SK-N-SH treated with all-trans-retinoic acid at 6 μM for 48 hours (cell line): ENCODE results near the gene TRMT10A.

Source experiments
- CREB5 ChIP-seq: fragments of 250-450 bp; sonication (Bioruptor Pico); IDR thresholded peaks from 2 replicates; pipeline ENCODE4 v1.5.1; 2020; ENCODE audit warnings: low read depth, mild to moderate bottlenecking, moderate library complexity
- PPARA ChIP-seq: fragments of 250-450 bp; sonication (Bioruptor Pico); IDR thresholded peaks from 2 replicates; pipeline ENCODE4 v1.5.0; 2020; ENCODE audit warnings: mild to moderate bottlenecking, borderline replicate concordance
- RARB ChIP-seq: fragments of 250-450 bp; sonication (Bioruptor Pico); IDR thresholded peaks from 2 replicates; pipeline ENCODE4 v1.8.0; 2021; ENCODE audit warnings: mild to moderate bottlenecking, moderate library complexity
- TOX ChIP-seq: fragments of 250-450 bp; sonication (Bioruptor Pico); IDR thresholded peaks from 2 replicates; pipeline ENCODE4 v1.8.0; 2021; ENCODE audit warnings: mild to moderate bottlenecking, moderate library complexity, borderline replicate concordance
- ZFP3 ChIP-seq: fragments of 250-450 bp; sonication (Bioruptor Pico); IDR thresholded peaks from 2 replicates; pipeline ENCODE4 v1.5.0; 2020; ENCODE audit warnings: mild to moderate bottlenecking, moderate library complexity
- ZNF70 ChIP-seq: fragments of 450-650 bp; formaldehyde crosslinking; IDR thresholded peaks from 2 replicates; pipeline ENCODE4 v1.5.0; 2020; ENCODE audit warnings: mild to moderate bottlenecking, moderate library complexity
- ZNF8 ChIP-seq: fragments of 450-650 bp; formaldehyde crosslinking; IDR thresholded peaks from 2 replicates; pipeline ENCODE4 v1.5.0; 2020; ENCODE audit warnings: mild to moderate bottlenecking, moderate library complexity
- TF ChIP-seq, protein P1 (sequence below): fragments of 250-450 bp; sonication (Bioruptor Pico); IDR thresholded peaks from 2 replicates; pipeline ENCODE4 v1.8.0; 2020; ENCODE audit warnings: mild to moderate bottlenecking, moderate library complexity, borderline replicate concordance

GRCh38 chr4:99586322-99586721 is 22.5 kb upstream of the TRMT10A start:
- TF ChIP-seq, protein P1, sequence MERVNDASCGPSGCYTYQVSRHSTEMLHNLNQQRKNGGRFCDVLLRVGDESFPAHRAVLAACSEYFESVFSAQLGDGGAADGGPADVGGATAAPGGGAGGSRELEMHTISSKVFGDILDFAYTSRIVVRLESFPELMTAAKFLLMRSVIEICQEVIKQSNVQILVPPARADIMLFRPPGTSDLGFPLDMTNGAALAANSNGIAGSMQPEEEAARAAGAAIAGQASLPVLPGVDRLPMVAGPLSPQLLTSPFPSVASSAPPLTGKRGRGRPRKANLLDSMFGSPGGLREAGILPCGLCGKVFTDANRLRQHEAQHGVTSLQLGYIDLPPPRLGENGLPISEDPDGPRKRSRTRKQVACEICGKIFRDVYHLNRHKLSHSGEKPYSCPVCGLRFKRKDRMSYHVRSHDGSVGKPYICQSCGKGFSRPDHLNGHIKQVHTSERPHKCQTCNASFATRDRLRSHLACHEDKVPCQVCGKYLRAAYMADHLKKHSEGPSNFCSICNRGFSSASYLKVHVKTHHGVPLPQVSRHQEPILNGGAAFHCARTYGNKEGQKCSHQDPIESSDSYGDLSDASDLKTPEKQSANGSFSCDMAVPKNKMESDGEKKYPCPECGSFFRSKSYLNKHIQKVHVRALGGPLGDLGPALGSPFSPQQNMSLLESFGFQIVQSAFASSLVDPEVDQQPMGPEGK = no peak
- TF ChIP-seq RARB (CRISPR knock-in tag) = no peak
- no peak for TF ChIP-seq CREB5
- TF ChIP-seq ZNF8 = no peak
- no peak for TF ChIP-seq ZFP3 (CRISPR knock-in tag)
- no peak for TF ChIP-seq ZNF70 (CRISPR knock-in tag)
- no peak for TF ChIP-seq TOX (CRISPR knock-in tag)
- no peak for TF ChIP-seq PPARA (CRISPR knock-in tag)
